Spleen (tissue), 7 donors: ENCODE measurements around the gene KIF21B.

Experiments
- POLR2A ChIP-seq, 3 donors: fragments of 450-650 bp; IDR thresholded peaks; one replicate each; pipeline ENCODE4 v1.5.1; 2017; ENCODE audit warnings: antibody characterized with exemption in 3 of 3, mild to moderate bottlenecking in 1 of 3
- POLR2AphosphoS5 ChIP-seq, 3 donors: sonication (generic); formaldehyde crosslinking; IDR thresholded peaks; one replicate each; pipeline ENCODE4 v1.5.1; 2017; ENCODE audit warnings: antibody characterized with exemption in 3 of 3
- TF ChIP-seq, protein P1 (sequence below), 11 experiments: fragments of 200-600 bp in 7 of 11; fragments of 450-650 bp in 4 of 11; sonication (generic) in 4 of 11; IDR thresholded peaks in 8 of 11; conservative IDR thresholded peaks in 3 of 11; 1 replicate in 7 of 11; 2 replicates in 4 of 11; pipeline versions ENCODE4 v1.4.0 to v1.8.0; 2016 to 2021; ENCODE audit warnings: antibody characterized with exemption in 11 of 11, inconsistent platforms in 4 of 11, mild to moderate bottlenecking in 1 of 11
- donor health status: DM: no; HTN: no; CAD: no; lungs with moderate emphysema.
- donor health status: DM: no; HTN: no; CAD: no.
- donor health status: DM: no; HTN: no; CAD: no.

DNA sequence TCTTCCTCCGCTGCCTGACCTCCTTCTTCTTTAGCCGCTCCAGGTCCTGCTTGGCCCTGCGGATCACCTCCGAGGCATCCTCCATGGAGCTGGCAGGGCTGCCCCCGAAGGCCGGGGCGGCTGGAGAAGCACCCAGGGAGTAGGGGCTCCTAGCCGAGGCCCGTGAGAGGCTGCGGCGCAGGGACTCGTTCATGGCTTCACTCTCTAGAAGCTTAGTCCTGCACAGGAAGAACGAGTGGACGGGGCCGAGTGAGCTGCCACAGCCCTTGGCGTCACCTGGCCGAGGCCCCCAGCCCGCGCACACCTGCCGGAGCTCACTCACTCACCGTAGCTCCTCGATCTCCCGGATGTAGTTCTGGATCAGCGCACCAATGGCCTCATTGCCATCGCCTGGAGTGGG lies 23.1 kb downstream of the KIF21B start:
- TF ChIP-seq POLR2AphosphoS5 (IDR thresholded peaks at IDR 0.05), result no peak
- TF ChIP-seq, protein P1, sequence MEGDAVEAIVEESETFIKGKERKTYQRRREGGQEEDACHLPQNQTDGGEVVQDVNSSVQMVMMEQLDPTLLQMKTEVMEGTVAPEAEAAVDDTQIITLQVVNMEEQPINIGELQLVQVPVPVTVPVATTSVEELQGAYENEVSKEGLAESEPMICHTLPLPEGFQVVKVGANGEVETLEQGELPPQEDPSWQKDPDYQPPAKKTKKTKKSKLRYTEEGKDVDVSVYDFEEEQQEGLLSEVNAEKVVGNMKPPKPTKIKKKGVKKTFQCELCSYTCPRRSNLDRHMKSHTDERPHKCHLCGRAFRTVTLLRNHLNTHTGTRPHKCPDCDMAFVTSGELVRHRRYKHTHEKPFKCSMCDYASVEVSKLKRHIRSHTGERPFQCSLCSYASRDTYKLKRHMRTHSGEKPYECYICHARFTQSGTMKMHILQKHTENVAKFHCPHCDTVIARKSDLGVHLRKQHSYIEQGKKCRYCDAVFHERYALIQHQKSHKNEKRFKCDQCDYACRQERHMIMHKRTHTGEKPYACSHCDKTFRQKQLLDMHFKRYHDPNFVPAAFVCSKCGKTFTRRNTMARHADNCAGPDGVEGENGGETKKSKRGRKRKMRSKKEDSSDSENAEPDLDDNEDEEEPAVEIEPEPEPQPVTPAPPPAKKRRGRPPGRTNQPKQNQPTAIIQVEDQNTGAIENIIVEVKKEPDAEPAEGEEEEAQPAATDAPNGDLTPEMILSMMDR (IDR thresholded peaks at IDR 0.05 in 8 of 11, conservative IDR thresholded peaks at IDR 0.05 in 3 of 11), result no peak
- TF ChIP-seq POLR2A (IDR thresholded peaks at IDR 0.05), result no peak
